A549 treated with CpdA at 1 μM for 4 hours (cell line): ENCODE measurements around the gene FOSL2. TPM values are rescaled to one million over a fixed set of nuclear protein-coding genes. Genes with fewer than 3 reads are reported as not detected.

Source experiments
- total RNA-seq: library from RNA; stranded (reverse); fragments of 200-300 nt; extraction: Qiagen RNA extraction; gene quantifications from 5 replicates; pipeline ENCODE4 v1.2.3, GENCODE V29; 2022; ENCODE audit warnings: low read depth

FOSL2 gene
- total RNA-seq, result 40.7 to 51.6 TPM (median 44.6 TPM) in 5 replicates

GRCh38 chr2:28392297-28393113 is at the start of gene FOSL2:
TSS of gene FOSL2 (plus strand) at chr2:28392858. CDS start at chr2:28393721, 863 bp downstream.

Other genes starting within 250 kb of the FOSL2 start
- 1.0 to 2.1 TPM (median 1.6 TPM) in 5 replicates for gene PLB1, start 103.2 kb downstream of the FOSL2 start, total RNA-seq